NCI-H128 (cell line): Measurements from ENCODE around the gene PPP2R2C.

Experiments
- DNase-seq: peaks from one replicate; lab custom pipeline; 2025; ENCODE audit not compliant: unreplicated experiment; lab: John Stamatoyannopoulos, UW

Gene PPP2R2C

DNA sequence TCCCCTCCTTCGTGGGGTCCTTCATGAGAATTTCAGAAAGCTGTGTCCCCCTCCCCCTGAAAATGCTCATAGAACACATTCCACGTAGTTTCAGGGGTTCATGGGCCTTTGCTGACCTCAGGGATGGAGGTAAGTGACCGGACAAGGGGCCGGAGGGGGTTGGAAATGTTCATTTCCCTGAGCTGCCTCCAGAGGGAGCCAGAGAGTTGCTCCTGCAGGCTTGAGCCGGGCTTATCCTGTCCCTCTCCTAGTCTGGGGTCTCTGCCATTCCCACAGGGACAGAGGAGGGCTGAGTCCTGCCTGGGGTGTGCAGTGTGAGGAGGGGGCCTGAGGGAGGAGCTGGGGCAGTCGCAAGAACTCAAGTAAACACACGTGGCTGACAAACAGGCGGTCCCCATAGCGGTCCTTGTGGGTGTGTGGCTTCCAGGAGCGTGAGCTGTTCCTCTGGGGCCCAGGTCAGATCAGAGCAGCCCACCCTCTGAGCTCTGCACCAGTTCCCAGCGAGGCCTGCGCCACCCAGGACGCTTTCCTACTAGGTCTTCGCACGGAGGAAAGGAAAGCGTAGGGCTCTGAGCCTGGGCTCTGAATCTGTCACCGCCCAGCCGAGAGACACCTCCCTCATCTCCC lies 140.3 kb downstream of the PPP2R2C start:
- DNase-seq, result no peak

DNA sequence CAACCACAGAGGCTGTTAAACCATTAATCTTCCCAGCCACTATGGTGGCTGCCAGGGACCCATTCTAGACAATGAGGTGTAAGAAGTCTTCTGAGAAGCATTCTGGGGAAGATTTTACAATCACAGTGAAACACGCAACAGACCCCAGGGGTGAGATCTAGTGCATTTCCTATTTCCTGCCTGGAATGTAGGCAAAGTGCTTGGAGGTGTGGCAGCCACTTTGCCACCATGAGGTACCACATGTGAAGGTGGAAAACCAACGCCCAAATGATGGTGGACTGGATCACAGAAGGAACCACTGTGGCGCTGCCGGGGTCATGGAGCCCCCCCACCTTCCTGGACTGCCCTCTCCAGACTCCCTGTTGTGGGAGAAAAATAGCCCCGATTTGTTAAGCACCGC lies 140.9 kb downstream of the PPP2R2C start:
- DNase-seq, result no peak

DNA sequence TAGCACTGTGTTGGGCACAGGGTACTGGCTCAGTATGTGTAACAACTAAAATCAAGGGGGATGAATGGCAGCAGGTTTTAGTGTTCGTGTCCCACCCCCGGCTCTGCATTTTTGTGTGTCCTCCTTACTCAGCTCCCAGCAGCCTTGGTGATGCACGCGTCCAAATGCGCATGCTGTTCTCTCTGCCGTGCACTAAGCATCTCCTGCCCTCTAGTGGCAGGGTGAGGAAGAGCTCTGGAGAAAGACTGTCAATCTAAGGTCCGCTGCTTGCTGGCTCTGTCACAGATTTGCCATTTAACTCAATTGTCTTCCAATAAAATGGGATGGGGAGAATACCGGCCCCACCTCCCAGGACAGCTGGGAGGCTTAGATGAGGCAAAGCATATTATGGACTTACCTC lies 141.4 kb downstream of the PPP2R2C start:
- no peak for DNase-seq

DNA sequence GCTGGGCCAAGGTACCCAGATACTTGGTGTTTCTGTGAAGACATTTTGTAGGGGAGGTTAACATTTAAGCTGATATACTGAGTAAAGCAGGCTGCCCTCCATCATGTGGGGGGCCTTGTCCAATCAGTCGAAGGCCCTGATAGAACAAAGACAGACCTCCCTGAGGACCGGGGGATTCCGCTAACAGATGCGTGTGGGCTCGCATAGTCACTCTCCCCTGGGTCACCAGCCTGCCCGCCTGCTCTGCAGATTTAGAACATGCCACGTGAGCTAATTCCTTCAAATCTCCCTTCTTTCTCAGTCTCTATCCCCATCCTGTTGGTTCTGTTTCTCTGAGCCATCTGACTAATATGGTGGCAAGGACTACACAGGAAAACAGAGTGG lies 142.0 kb downstream of the PPP2R2C start:
- no peak for DNase-seq

GRCh38 chr4:6329478-6330383 lies 142.7 kb downstream of the PPP2R2C start:
- DNase-seq, result no peak

DNA sequence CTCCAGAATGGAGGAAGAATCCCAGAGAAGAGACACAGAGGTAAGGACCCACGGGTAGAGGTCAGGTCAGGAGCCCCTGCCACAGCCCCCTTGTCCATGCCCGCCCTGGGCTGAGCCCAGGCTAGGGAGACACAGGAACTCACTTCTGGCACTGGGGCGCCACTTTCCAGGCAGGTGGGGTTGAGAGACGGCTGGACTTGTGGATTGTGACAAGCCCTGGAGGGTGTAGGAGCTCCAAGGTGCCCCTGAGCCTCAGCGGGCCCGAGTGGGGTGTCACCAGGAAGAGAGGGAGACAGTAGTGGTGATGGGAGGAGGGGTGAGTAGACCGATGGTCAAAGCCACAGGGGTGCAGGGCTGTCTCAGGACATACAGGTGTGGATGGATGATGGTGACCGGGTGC lies 143.9 kb downstream of the PPP2R2C start:
- DNase-seq, result no peak

DNA sequence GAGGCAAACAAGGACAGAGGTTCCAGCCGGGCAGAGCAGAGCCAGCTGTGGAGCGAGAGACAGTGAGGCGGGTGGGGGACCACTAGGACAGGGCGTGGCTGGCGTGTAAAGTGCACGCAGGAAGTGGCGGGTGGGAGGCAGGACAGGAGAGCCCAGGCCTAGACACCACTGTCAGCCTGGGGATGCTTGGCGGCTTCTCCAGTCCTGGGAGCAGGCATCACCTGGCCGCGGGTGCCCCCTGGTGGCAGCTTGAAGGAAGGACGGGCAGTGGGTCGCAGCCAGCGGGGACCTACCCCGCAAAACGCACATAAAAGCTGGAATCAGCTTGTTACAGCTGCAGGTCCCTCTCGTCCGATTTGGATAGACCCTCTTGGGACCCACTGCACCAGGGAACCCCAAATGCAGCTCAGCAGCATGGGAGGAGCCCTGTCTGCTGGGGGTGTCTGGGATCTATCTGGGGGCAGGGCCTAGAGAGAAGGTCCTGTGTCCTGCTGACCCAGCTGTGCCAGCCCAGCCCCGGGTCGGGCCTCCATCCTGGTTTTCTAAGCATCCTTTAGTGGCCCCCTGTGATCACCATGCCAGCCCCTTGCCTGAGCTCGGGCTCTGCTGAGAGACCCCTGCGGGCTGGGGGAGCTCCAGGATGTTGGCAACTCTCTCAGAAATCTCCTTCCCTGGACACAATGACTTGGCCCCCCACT lies 145.0 kb downstream of the PPP2R2C start:
- DNase-seq, result peak; percentile 22

GRCh38 chr4:6326312-6327060 lies 145.9 kb downstream of the PPP2R2C start:
- DNase-seq, result no peak

GRCh38 chr4:6325788-6326290 lies 146.6 kb downstream of the PPP2R2C start:
- DNase-seq, result no peak

DNA sequence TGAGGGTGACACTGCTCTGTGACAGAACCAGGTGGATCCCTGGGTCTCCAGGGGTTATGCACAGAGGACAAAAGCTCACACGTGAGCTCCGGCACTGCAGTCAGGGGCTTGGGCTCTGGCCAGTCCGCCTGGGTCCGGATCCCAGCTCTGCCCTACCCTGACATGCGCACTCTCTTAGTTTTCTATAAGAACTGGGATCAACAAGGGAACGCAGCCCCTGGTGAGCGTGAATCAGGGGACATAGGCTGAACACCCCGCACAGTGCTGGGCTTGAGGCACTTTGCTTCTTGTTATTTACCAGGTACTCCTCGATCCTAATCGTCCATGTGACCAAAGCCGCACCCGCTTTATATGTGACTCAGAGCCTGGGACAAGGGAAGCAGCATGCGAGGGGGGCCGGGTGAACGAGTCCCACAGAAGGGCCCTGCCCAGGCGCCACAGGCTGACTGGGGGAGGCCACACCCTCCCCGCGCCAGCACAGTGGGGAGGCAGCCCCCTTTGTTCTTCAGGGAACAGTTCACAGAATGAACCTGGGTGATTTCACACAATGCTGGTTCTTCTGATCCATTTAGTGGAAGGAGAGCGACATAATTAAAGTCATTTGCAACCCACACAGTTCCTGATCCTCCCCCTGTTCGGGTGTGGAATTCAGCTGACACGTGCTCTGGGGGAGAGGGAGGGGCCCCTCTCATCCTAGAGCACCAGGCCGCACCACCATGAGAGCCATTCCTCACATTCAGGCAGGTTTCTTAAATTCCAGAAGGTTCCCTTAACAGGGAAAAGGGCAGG lies 147.2 kb downstream of the PPP2R2C start:
- no peak for DNase-seq

- no peak for DNase-seq
Observed at GRCh38 chr4:6324461-6324998, 147.9 kb downstream of the PPP2R2C start.

GRCh38 chr4:6322761-6323566 lies 149.4 kb downstream of the PPP2R2C start:
- DNase-seq, result no peak

GRCh38 chr4:6322067-6322760 lies 150.2 kb downstream of the PPP2R2C start:
- no peak for DNase-seq

DNA sequence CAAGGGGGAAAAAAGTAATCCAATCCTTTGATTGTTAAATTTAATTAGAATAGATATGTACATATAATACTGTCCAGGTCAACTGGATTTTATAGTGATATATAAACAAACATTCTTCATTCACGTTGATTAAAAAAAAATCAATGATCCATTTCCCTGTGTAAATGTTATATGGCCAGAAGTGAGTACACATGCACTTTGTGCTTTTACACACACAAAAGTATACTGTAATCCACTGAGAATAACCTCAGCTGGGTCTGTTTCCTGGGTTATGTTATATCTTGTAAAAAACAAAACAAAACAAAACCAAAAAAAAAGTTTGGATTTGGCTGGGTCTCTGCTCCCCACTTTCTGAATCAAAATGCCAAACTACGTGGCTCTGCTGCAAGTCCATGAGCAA lies 151.1 kb downstream of the PPP2R2C start:
- no peak for DNase-seq

DNA sequence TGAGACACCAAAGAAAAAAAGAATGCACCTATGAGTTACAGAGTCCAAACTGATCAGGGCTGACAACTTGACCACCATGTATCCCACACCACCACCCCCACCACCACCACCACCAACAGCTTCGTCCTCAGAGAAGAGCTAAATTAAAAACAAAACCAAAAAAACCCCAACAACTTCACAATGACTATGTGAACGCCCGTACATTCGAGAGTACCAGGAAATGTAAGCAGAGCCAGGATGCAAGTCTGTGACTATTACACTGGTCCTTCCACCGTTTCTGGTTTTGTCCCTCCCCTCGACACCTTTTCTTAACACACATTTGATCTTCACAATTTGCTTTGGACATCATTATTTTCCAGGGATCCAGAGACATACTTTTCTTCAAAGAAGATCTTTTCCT lies 151.8 kb downstream of the PPP2R2C start:
- no peak for DNase-seq

DNA sequence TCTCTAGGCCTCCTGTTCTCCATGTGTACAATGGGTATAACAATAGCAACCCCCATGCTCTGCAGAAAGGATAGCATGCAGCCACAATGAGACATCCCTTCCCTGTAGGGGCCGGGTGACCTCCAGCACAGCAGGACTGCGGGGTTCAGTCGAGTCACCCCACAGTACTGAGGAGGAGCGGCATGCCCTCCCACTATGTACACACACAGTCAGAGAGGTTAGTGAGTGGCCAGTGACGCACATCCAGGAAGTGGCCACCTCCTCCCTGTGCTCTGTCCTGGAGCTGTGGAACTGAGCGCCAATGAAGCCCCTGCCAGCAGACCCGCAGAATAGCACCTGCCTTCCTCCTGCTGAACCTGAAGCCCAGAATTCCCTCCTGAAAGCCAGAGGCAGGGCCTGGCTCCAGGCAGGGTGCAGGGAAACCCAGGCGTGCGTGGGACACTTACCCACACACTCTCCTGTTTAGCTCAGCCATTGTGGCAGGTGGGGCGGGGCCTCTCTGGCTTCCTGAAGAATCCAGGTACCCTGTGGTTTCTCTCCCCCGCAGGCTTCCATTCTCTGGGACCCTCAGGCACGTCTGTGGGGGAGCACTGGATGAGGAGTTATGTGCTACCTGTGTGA lies 152.8 kb downstream of the PPP2R2C start:
- no peak for DNase-seq

DNA sequence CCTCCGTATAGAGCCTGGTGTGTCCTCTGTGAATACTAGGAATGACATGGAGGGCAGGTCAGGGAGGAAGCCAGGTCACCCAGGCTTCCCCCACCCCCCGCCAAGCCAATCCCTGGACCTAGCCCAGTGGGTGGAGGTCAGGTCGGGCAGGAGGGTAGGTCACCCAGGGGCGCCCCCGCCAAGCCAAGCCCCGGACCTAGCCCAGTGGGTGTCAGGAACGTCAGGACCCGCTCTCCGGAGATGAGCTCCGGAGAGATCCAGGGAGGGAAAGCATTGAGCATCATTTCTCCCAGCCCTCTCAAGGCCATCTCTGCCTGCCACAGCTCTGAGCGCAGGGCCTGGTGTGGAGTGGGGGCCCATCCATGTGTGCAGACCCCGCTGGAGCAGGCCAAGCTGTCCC lies 154.2 kb downstream of the PPP2R2C start:
- DNase-seq, result no peak

- no peak for DNase-seq
Observed at GRCh38 chr4:6316461-6317003, 155.9 kb downstream of the PPP2R2C start.
